ENCODE measurements around the gene ELP2. TPM values are rescaled to one million over a fixed set of nuclear protein-coding genes. Genes with fewer than 3 reads are reported as not detected.

ELP2 gene
- total and polyA plus RNA-seq, 9 of the 15 experiments (the other 6 are each of a cell fraction or from before 2014, with no cell fraction given), result 76.8 to 192 (median 140) TPM

- TF ChIP-seq ZNF512 (tag; IDR thresholded peaks at IDR 0.05) (no peak), ELF1 (tag; IDR thresholded peaks at IDR 0.05) (peak; percentile 88), ETS1 (conservative IDR thresholded peaks at IDR 0.05; ENCODE audit: control insufficient read depth, low read depth, low read length) (peak; percentile 79; the same call in 1 of the 2 replicates), SAP30 (IDR thresholded peaks at IDR 0.05; ENCODE audit: borderline replicate concordance, insufficient read depth, low read depth, low read length, poor library complexity, severe bottlenecking) (peak; percentile 99), ATF3 (IDR thresholded peaks at IDR 0.05) (no peak), ATF3 (CRISPR knock-in tag; conservative IDR thresholded peaks at IDR 0.05) (0 out of 2 replicates have a peak, but pooled peaks have one; percentile 19), NCOA1 (IDR thresholded peaks at IDR 0.05; ENCODE audit: low read depth) (peak; percentile 34; the same call in 1 of the 2 replicates), ZBTB8A (IDR thresholded peaks at IDR 0.05; ENCODE audit: partially characterized antibody) (no peak), MAZ (CRISPR knock-in tag; conservative IDR thresholded peaks at IDR 0.05 in 1 of 2, IDR thresholded peaks at IDR 0.05 in 1 of 2) (peak; percentile 88; a peak in 3 of 4 replicates), BCLAF1 (IDR thresholded peaks at IDR 0.05; ENCODE audit: borderline replicate concordance in 1 of 2, control insufficient read depth in 1 of 2, low read depth in 2 of 2, low read length in 1 of 2) (no peak), IRF1 (CRISPR knock-in tag; IDR thresholded peaks at IDR 0.05; ENCODE audit: borderline replicate concordance) (no peak), MLX (CRISPR knock-in tag; conservative IDR thresholded peaks at IDR 0.05) (no peak), RFX1 (IDR thresholded peaks at IDR 0.05) (no peak), HIVEP1 (CRISPR knock-in tag; IDR thresholded peaks at IDR 0.05) (no peak)
These were observed at the start of gene ELP2, which contains the start of gene SLC39A6 (continued) for GRCh38 chr18:36129300-36130038.

Measured in K562 (cell line).